GM12878 (cell line): ENCODE data around the gene PROZ. TPM values are rescaled to one million over a fixed set of nuclear protein-coding genes. Genes with fewer than 3 reads are reported as not detected.

Experiments used
- ATAC-seq: fragments of 200-7000 bp; cut with Tn5 transposase; 3 replicates; pipeline ENCODE4 v1.9.1; 2020; ENCODE audit warnings: mild to moderate bottlenecking, moderate library complexity
- BruUV-seq: library from RNA; stranded (reverse); fragments of 400-500 nt; replicated peaks from 2 replicates; lab custom pipeline; 2021; lab: Mats Ljungman, UMichigan
- CTCF ChIA-PET: fragments of 300-600 bp; sonication (Branson Sonifier 250); formaldehyde crosslinking; extraction: SDS; loops from one replicate; lab custom pipeline; 2021; ENCODE audit warnings: inconsistent platforms; lab: Yijun Ruan, JAX
- POLR2A ChIA-PET: fragments of 350-600 bp; formaldehyde crosslinking; extraction: SDS; loops from one replicate; lab custom pipeline; 2021; ENCODE audit warnings: inconsistent platforms; lab: Charles Lee
- RAD21 ChIA-PET: fragments of 300-600 bp; sonication (Branson Sonifier 250); formaldehyde crosslinking; loops from one replicate; lab custom pipeline; 2023; ENCODE audit warnings: antibody characterized with exemption; ENCODE audit not compliant: unreplicated experiment; lab: Charles Lee
- SMC1A ChIA-PET: fragments of 300-600 bp; sonication (Branson Sonifier 250); formaldehyde crosslinking; loops from one replicate; lab custom pipeline; 2023; ENCODE audit not compliant: unreplicated experiment, uncharacterized antibody; lab: Charles Lee
- DNase-seq: peaks from one replicate; pipeline ENCODE4 v3.0.0-alpha.2; 2011; ENCODE audit warnings: low read depth, low spot score
- FAIRE-seq: peaks from 3 replicates; lab custom pipeline; 2011; peaks lifted over from hg19 to GRCh38; lab: Jason Lieb, UNC
- H2AFZ ChIP-seq: 2 replicates; pipeline ENCODE4 v1.6.0; 2011; ENCODE audit warnings: low read depth, low read length, control low read depth; ENCODE audit not compliant: control insufficient read depth
- H3K27ac ChIP-seq: 2 replicates; pipeline ENCODE4 v1.5.1; 2011; ENCODE audit warnings: control low read depth; ENCODE audit not compliant: control insufficient read depth, insufficient read depth
- H3K27me3 ChIP-seq, 2 experiments: replicated peaks in 1 of 2; 2 replicates each; pipeline versions ENCODE4 v1.6.0 to v1.6.1; 2011; ENCODE audit warnings: low read length in 1 of 2; ENCODE audit not compliant: control insufficient read depth in 2 of 2, insufficient read depth in 2 of 2
- H3K36me3 ChIP-seq, 2 experiments: 2 replicates each; pipeline ENCODE4 v1.5.1; 2011; ENCODE audit warnings: low read length in 1 of 2; ENCODE audit not compliant: control insufficient read depth in 2 of 2, insufficient read depth in 2 of 2
- H3K4me1 ChIP-seq: 2 replicates; pipeline ENCODE4 v1.6.1; 2011; ENCODE audit warnings: mild to moderate bottlenecking, low read length, moderate library complexity, mixed read lengths; ENCODE audit not compliant: control insufficient read depth, insufficient read depth
- H3K4me2 ChIP-seq: 2 replicates; pipeline ENCODE4 v1.6.0; 2011; ENCODE audit warnings: control low read depth; ENCODE audit not compliant: control insufficient read depth, insufficient read depth
- H3K4me3 ChIP-seq: fragments of 200-600 bp; sonication (generic); 2 replicates; pipeline ENCODE4 v1.5.1; 2016
- H3K79me2 ChIP-seq: 2 replicates; pipeline ENCODE4 v1.6.0; 2011; ENCODE audit warnings: low read length; ENCODE audit not compliant: control insufficient read depth, insufficient read depth
- H3K9ac ChIP-seq: 2 replicates; pipeline ENCODE4 v1.8.0; 2011; ENCODE audit warnings: low read length, control low read depth, mixed read lengths; ENCODE audit not compliant: control insufficient read depth, insufficient read depth
- H3K9me3 ChIP-seq: replicated peaks from 3 replicates; pipeline ENCODE4 v1.5.1; 2011; ENCODE audit warnings: mild to moderate bottlenecking, low read length; ENCODE audit not compliant: control insufficient read depth, insufficient read depth
- H4K20me1 ChIP-seq: 2 replicates; pipeline ENCODE4 v1.6.0; 2011; ENCODE audit not compliant: control insufficient read depth, insufficient read depth
- WGBS: methylation state at CpG from one replicate; pipeline ENCODE4 v1.1.6; 2016; ENCODE audit warnings: low lambda C conversion rate; ENCODE audit not compliant: insufficient replicate concordance, insufficient coverage; ENCODE audit errors: missing lambda C conversion rate; 5-methylcytosine and 5-hydroxymethylcytosine counted together
- in situ Hi-C: fragments of 300-500 bp; cut with MboI; formaldehyde crosslinking; loops from 9 replicates; pipeline ENCODE4 v1.14.3; 2018; ENCODE audit warnings: mixed read lengths
- intact Hi-C: fragments of 100-400 bp; cut with micrococcal nuclease; formaldehyde crosslinking; loops from one replicate; pipeline ENCODE4 v1.14.2; 2022; ENCODE audit not compliant: unreplicated experiment
- polyA plus RNA-seq, 11 experiments: library from polyadenylated mRNA; depleted of rRNA in 4 of 11; unstranded in 6 of 11; stranded (reverse) in 5 of 11; fragments of >200 nt; fragmentation: Nextera tagmentation in 4 of 11; fragmentation: Illumina TruSeq in 1 of 11; extraction: Ambion mirVana in 4 of 11; extraction: Trizol in 1 of 11; gene quantifications; 1 replicate in 1 of 11; 2 replicates in 10 of 11; pipeline versions ENCODE4 v1.2.1 to v1.2.3, GENCODE V29; 2011 to 2016; ENCODE audit warnings: inconsistent platforms in 2 of 11, missing spikeins in 2 of 11, low read depth in 1 of 11
- total RNA-seq, 4 experiments: library from RNA; depleted of rRNA in 3 of 4; stranded (reverse); fragments of >200 nt in 3 of 4; fragmentation: Illumina TruSeq in 1 of 4; extraction: Trizol in 1 of 4; gene quantifications; 2 replicates each; pipeline versions ENCODE4 v1.2.1 to v1.2.3, GENCODE V29; 2013 to 2021
- TF ChIP-seq, protein P1 (sequence below): fragments of 450-650 bp; IDR thresholded peaks from 2 replicates; pipeline ENCODE4 v1.6.1; 2016; ENCODE audit warnings: mild to moderate bottlenecking
- TF ChIP-seq, protein P2 (sequence below): fragments of 450-650 bp; IDR thresholded peaks from 2 replicates; pipeline ENCODE4 v1.6.1; 2018; ENCODE audit warnings: borderline replicate concordance, mild to moderate bottlenecking; ENCODE audit not compliant: partially characterized antibody

The PROZ gene
- total and polyA plus RNA-seq, 10 of the 15 experiments (the other 5 are each of a cell fraction or from before 2014, with no cell fraction given), result 0.07 to 0.24 (median 0.21) TPM; not detected in 7

DNA sequence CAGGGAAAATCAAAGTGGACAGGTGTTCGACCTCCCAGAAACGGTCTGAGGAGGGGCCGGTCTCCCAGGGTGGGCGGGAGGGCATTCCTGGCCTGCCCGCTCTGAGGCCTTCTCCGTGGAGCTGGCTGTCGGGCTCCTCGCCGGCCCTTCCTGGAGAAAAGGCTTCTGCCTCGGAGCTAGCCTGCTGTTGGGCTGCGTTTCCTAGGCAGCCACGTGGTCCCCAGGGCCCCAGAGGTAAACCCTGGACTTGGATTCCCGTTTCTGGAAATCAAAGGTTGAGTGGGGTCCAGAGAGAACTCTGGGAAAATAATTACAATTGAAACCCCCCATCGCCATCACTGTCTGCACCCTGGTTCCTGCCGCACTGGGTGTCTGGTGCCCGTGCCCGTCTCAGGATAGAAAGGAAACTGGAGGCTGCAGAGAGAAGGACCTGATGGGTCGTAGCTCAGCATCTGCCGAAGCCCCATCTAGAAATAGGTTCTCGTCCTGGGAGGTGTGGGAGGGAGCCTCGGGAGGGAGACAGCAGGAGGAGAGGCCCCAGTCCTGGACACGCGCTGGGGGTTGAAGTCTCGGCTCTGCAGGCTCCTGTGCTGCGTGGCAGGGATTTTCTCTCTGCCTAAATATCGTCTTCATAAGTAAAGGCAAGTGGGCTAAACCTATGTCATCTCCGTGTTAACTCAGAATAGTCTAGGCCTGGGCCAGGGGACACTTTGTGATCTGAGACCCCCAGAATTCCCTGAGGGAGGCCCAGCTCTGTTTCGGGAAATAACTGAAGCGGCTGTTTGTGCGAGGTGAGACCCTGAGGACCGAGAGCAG is 7.7 kb upstream of the PROZ start:
- TF ChIP-seq, protein P1, sequence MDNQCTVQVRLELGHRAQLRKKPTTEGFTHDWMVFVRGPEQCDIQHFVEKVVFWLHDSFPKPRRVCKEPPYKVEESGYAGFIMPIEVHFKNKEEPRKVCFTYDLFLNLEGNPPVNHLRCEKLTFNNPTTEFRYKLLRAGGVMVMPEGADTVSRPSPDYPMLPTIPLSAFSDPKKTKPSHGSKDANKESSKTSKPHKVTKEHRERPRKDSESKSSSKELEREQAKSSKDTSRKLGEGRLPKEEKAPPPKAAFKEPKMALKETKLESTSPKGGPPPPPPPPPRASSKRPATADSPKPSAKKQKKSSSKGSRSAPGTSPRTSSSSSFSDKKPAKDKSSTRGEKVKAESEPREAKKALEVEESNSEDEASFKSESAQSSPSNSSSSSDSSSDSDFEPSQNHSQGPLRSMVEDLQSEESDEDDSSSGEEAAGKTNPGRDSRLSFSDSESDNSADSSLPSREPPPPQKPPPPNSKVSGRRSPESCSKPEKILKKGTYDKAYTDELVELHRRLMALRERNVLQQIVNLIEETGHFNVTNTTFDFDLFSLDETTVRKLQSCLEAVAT, result no peak
- TF ChIP-seq, protein P2, sequence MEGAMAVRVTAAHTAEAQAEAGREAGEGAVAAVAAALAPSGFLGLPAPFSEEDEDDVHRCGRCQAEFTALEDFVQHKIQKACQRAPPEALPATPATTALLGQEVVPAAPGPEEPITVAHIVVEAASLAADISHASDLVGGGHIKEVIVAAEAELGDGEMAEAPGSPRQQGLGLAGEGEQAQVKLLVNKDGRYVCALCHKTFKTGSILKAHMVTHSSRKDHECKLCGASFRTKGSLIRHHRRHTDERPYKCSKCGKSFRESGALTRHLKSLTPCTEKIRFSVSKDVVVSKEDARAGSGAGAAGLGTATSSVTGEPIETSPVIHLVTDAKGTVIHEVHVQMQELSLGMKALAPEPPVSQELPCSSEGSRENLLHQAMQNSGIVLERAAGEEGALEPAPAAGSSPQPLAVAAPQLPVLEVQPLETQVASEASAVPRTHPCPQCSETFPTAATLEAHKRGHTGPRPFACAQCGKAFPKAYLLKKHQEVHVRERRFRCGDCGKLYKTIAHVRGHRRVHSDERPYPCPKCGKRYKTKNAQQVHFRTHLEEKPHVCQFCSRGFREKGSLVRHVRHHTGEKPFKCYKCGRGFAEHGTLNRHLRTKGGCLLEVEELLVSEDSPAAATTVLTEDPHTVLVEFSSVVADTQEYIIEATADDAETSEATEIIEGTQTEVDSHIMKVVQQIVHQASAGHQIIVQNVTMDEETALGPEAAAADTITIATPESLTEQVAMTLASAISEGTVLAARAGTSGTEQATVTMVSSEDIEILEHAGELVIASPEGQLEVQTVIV, result no peak
- BruUV-seq, result no TSS peak
- ATAC-seq, result no peak
- Histone ChIP-seq H3K79me2 (no peaks in the 10 kb centered on the region), H2AFZ (no peak overlapping the region), H3K27me3 (peaks cover 0 to 5% of the 10 kb centered on the region in 2 experiments; a peak in 3 of 4 replicates), H3K27ac (no peak overlapping the region), H3K9me3 (peaks cover 2% of the 10 kb centered on the region; the same call in 1 of the 3 replicates), H4K20me1 (no peaks in the 10 kb centered on the region), H3K4me1 (peaks cover 8% of the 10 kb centered on the region), H3K4me3 (no peak overlapping the region), H3K4me2 (no peak overlapping the region), H3K9ac (no peak overlapping the region), H3K36me3 (no peaks in the 10 kb centered on the region)
- intact Hi-C loops (loop anchor here (5.0 kb wide), 1 partner anchor 57 kb away; the partner anchor contains the start of genes CUL4A and PCID2), in situ Hi-C loops (no loop called here)
- ChIA-PET RAD21 (no interaction called here), POLR2A (no interaction called here), CTCF (no interaction called here), SMC1A (no interaction called here)
- no peak for DNase-seq
- FAIRE-seq, result no peak
- WGBS, result 39% methylated on average over 29 of the region's 31 CpGs
